Glomerular endothelial cell (primary cell): ENCODE results near the gene MEGF11. TPM values are rescaled to one million over a fixed set of nuclear protein-coding genes. Genes with fewer than 3 reads are reported as not detected.

ENCODE experiments used
- DNase-seq: peaks from one replicate; pipeline ENCODE4 v3.0.0-alpha.2; 2011; ENCODE audit warnings: low read depth, low spot score; ENCODE audit errors: extremely low read depth
- total RNA-seq: library from RNA; depleted of rRNA; stranded (reverse); fragments of >200 nt; gene quantifications from 2 replicates; pipeline ENCODE4 v1.2.3, GENCODE V29; 2015

MEGF11 gene
- total RNA-seq, 1 donor from 2014 or later: 0.18 TPM

- no peak for DNase-seq
Observed at GRCh38 chr15:66099950-66100671, 153.4 kb downstream of the MEGF11 start.

- DNase-seq: no peak
Observed at GRCh38 chr15:66098022-66098363, 155.6 kb downstream of the MEGF11 start.

- DNase-seq: no peak
Observed at GRCh38 chr15:66097151-66098021, 156.2 kb downstream of the MEGF11 start.

GRCh38 chr15:66096688-66097058, 156.9 kb downstream of the MEGF11 start:
- DNase-seq: no peak

GRCh38 chr15:66095871-66096687, 157.5 kb downstream of the MEGF11 start:
- no peak for DNase-seq

- no peak for DNase-seq
Observed at GRCh38 chr15:66094331-66094730, 159.2 kb downstream of the MEGF11 start.

- DNase-seq: no peak
Observed at GRCh38 chr15:66092053-66093016, 161.2 kb downstream of the MEGF11 start.

GRCh38 chr15:66089509-66089908, 164.0 kb downstream of the MEGF11 start:
- DNase-seq: no peak

GRCh38 chr15:66089049-66089448, 164.5 kb downstream of the MEGF11 start:
- no peak for DNase-seq

- DNase-seq: no peak
Observed at GRCh38 chr15:66085128-66085527, 168.4 kb downstream of the MEGF11 start.

GRCh38 chr15:66084704-66085103, 168.8 kb downstream of the MEGF11 start:
- DNase-seq: no peak

GRCh38 chr15:66080717-66081398, 172.7 kb downstream of the MEGF11 start:
- DNase-seq: no peak

- no peak for DNase-seq
Observed at GRCh38 chr15:66078929-66079275, 174.6 kb downstream of the MEGF11 start.

- DNase-seq: no peak
Observed at GRCh38 chr15:66078196-66078928, 175.2 kb downstream of the MEGF11 start.

GRCh38 chr15:66077320-66077663, 176.3 kb downstream of the MEGF11 start:
- DNase-seq: no peak

- no peak for DNase-seq
Observed at GRCh38 chr15:66076591-66077319, 176.8 kb downstream of the MEGF11 start.

GRCh38 chr15:66075947-66076346, 177.6 kb downstream of the MEGF11 start:
- no peak for DNase-seq

- no peak for DNase-seq
Observed at GRCh38 chr15:66072616-66073361, 180.8 kb downstream of the MEGF11 start.
